Measurements from ENCODE around the gene KEL.

DNA sequence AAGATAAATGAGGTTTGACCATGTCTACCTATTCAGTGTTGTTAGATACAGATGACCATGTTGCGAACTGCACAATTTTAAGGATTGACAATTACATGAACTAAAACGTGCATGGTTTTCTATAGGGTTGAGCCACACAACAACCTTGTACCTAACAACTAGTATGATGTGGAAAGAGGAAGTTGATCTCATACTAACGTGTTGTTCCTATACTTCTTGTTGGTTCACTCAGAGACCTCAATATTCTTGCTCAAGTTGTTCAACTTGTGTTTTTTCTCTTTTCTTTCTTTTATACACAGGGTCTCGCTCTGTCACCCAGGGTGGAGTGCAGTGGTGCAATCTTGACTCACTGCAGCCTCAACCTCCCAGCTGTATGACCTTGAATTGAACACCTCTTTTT lies 6.1 kb upstream of the KEL start:
- TF ChIP-seq, protein P1, sequence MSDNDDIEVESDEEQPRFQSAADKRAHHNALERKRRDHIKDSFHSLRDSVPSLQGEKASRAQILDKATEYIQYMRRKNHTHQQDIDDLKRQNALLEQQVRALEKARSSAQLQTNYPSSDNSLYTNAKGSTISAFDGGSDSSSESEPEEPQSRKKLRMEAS (IDR thresholded peaks at IDR 0.05; ENCODE audit: insufficient read depth, insufficient read length): no peak
- TF ChIP-seq EZH2 (IDR thresholded peaks at IDR 0.05; ENCODE audit: borderline replicate concordance, low read depth, low read length, severe bottlenecking): no peak
- TF ChIP-seq, protein P2, sequence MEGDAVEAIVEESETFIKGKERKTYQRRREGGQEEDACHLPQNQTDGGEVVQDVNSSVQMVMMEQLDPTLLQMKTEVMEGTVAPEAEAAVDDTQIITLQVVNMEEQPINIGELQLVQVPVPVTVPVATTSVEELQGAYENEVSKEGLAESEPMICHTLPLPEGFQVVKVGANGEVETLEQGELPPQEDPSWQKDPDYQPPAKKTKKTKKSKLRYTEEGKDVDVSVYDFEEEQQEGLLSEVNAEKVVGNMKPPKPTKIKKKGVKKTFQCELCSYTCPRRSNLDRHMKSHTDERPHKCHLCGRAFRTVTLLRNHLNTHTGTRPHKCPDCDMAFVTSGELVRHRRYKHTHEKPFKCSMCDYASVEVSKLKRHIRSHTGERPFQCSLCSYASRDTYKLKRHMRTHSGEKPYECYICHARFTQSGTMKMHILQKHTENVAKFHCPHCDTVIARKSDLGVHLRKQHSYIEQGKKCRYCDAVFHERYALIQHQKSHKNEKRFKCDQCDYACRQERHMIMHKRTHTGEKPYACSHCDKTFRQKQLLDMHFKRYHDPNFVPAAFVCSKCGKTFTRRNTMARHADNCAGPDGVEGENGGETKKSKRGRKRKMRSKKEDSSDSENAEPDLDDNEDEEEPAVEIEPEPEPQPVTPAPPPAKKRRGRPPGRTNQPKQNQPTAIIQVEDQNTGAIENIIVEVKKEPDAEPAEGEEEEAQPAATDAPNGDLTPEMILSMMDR (IDR thresholded peaks at IDR 0.05; ENCODE audit: extremely low read depth in 1 of 2, insufficient read depth in 1 of 2, low read depth in 1 of 2, low read length in 2 of 2): no peak
- no peak for TF ChIP-seq POLR2AphosphoS5 (IDR thresholded peaks at IDR 0.05; ENCODE audit: insufficient read depth, low read depth, low read length)
- no peak for TF ChIP-seq POLR2A (IDR thresholded peaks at IDR 0.05; ENCODE audit: low read depth, low read length)
- no peak for TF ChIP-seq GATA2 (IDR thresholded peaks at IDR 0.05; ENCODE audit: insufficient read depth, insufficient read length, low read depth, low read length)
